Activated naive CD8-positive, alpha-beta T cell treated with anti-CD3 and anti-CD28 coated beads, Interleukin-2, amount 10 ng/mL, durations not matched to agents 7 days and 5 days (primary cell): ENCODE data around the gene KPNB1. TPM values are rescaled to one million over a fixed set of nuclear protein-coding genes. Genes with fewer than 3 reads are reported as not detected.
"Not testable (repeated sequence)": the region's sequence is repeated elsewhere in the genome, so short reads cannot be mapped to it uniquely, and the experiment has no call there.

Experiments used
- ATAC-seq: fragments of 150-1000 bp; cut with Tn5 transposase; one replicate; pipeline ENCODE4 v1.10.0; 2021; ENCODE audit warnings: low read depth, moderate library complexity
- POLR2A ChIA-PET: fragments of 350-600 bp; sonication (Branson Sonifier 250); formaldehyde crosslinking; loops from one replicate; lab custom pipeline; 2021; ENCODE audit warnings: antibody characterized with exemption; lab: Charles Lee
- DNase-seq: peaks from one replicate; pipeline ENCODE4 v3.0.0; 2021
- H3K27ac Mint-ChIP-seq: one replicate; pipeline ENCODE4 v1.8.0; 2022; ENCODE audit warnings: mild to moderate bottlenecking, mixed read lengths
- H3K27me3 Mint-ChIP-seq: one replicate; pipeline ENCODE4 v1.8.0; 2022; ENCODE audit warnings: mild to moderate bottlenecking, moderate library complexity, mixed read lengths
- H3K36me3 Mint-ChIP-seq: one replicate; pipeline ENCODE4 v1.8.0; 2021; ENCODE audit warnings: mild to moderate bottlenecking, mixed read lengths
- H3K4me1 Mint-ChIP-seq: one replicate; pipeline ENCODE4 v1.8.0; 2021; ENCODE audit warnings: mixed read lengths
- H3K4me3 Mint-ChIP-seq: one replicate; pipeline ENCODE4 v1.8.0; 2022; ENCODE audit warnings: mild to moderate bottlenecking, moderate library complexity, mixed read lengths
- H3K9me3 Mint-ChIP-seq: one replicate; pipeline ENCODE4 v1.8.0; 2021; ENCODE audit warnings: mixed read lengths
- total RNA-seq, 2 experiments: library from RNA; stranded (reverse); gene quantifications; one replicate each; pipeline ENCODE4 v1.2.3, GENCODE V29; 2021

The KPNB1 gene
- total RNA-seq, 2 experiments from 2014 or later: 335 TPM

- DNase-seq: no peak
- Mint-ChIP-seq H3K36me3 (peaks cover 31% of the 10 kb centered on the region), H3K4me3 (no peak overlapping the region), H3K4me1 (peaks cover 25% of the 10 kb centered on the region), H3K27me3 (no peaks in the 10 kb centered on the region), H3K9me3 (no peaks in the 10 kb centered on the region), H3K27ac (no peak overlapping the region)
- POLR2A ChIA-PET: interaction anchor here (2.1 kb wide), 1 partner anchor 11 kb away, joined by 5 read pairs; no protein-coding TSS in a partner anchor
- no peak for ATAC-seq
Observed at GRCh38 chr17:47674499-47674898, 24.8 kb downstream of the KPNB1 start.

- POLR2A ChIA-PET: interaction anchor here (1.3 kb wide), 1 partner anchor 57 kb away, joined by 3 read pairs; the partner anchor contains the start of gene TBX21
- Mint-ChIP-seq H3K4me3 (no peak overlapping the region), H3K36me3 (peaks cover 29% of the 10 kb centered on the region), H3K4me1 (peaks cover 17% of the 10 kb centered on the region), H3K27me3 (no peaks in the 10 kb centered on the region), H3K9me3 (no peaks in the 10 kb centered on the region), H3K27ac (peak overlapping the region; percentile 59)
- ATAC-seq: no peak
- no peak for DNase-seq
Observed at GRCh38 chr17:47675380-47676198, 25.9 kb downstream of the KPNB1 start.

- DNase-seq (no peak), ATAC-seq (no peak)
- Mint-ChIP-seq H3K27ac (no peak overlapping the region), H3K4me1 (peaks cover 16% of the 10 kb centered on the region), H3K27me3 (no peaks in the 10 kb centered on the region), H3K4me3 (no peak overlapping the region), H3K9me3 (no peaks in the 10 kb centered on the region), H3K36me3 (peaks cover 31% of the 10 kb centered on the region)
- POLR2A ChIA-PET: interaction anchor here (0.7 to 1.3 kb wide), 3 partner anchors 11 to 57 kb away, joined by 3 to 4 read pairs (median 3); partner anchors contain the start of genes TBKBP1 and TBX21
Observed at GRCh38 chr17:47676199-47676472, 26.4 kb downstream of the KPNB1 start.

- POLR2A ChIA-PET: interaction anchor here (0.7 to 1.3 kb wide), 4 partner anchors 11 to 253 kb away, joined by 3 to 6 read pairs (median 4); partner anchors contain the start of genes TBKBP1 and TBX21
- Mint-ChIP-seq H3K4me3 (no peak overlapping the region), H3K4me1 (peaks cover 15% of the 10 kb centered on the region), H3K27ac (no peak overlapping the region), H3K27me3 (no peaks in the 10 kb centered on the region), H3K36me3 (peaks cover 31% of the 10 kb centered on the region), H3K9me3 (no peaks in the 10 kb centered on the region)
- DNase-seq (no peak), ATAC-seq (no peak)
Observed at GRCh38 chr17:47676510-47677165, 26.9 kb downstream of the KPNB1 start.

- H3K27me3 Mint-ChIP-seq: no peaks in the 10 kb centered on the region
- no peak for DNase-seq
- H3K4me3 Mint-ChIP-seq: no peak overlapping the region
- H3K9me3 Mint-ChIP-seq: no peaks in the 10 kb centered on the region
- no peak overlapping the region for H3K27ac Mint-ChIP-seq
- POLR2A ChIA-PET: interaction anchor here (1.3 to 2.6 kb wide), 2 partner anchors 9 to 29 kb away, joined by 3 to 9 read pairs; partner anchors contain the start of gene KPNB1
- H3K36me3 Mint-ChIP-seq: peaks cover 38% of the 10 kb centered on the region
- no peak for ATAC-seq
- H3K4me1 Mint-ChIP-seq: peaks cover 16% of the 10 kb centered on the region
Observed at GRCh38 chr17:47678196-47678595, 28.5 kb downstream of the KPNB1 start.

- no peaks in the 10 kb centered on the region for H3K27me3 Mint-ChIP-seq
- no peaks in the 10 kb centered on the region for H3K9me3 Mint-ChIP-seq
- ATAC-seq: no peak
- H3K27ac Mint-ChIP-seq: no peak overlapping the region
- POLR2A ChIA-PET: no interaction called here
- H3K4me1 Mint-ChIP-seq: peaks cover 13% of the 10 kb centered on the region
- H3K4me3 Mint-ChIP-seq: no peak overlapping the region
- H3K36me3 Mint-ChIP-seq: peaks cover 41% of the 10 kb centered on the region
- DNase-seq: no peak
Observed at GRCh38 chr17:47682138-47682537, 32.4 kb downstream of the KPNB1 start.

GRCh38 chr17:47682727-47683126, 33.0 kb downstream of the KPNB1 start:
- H3K27me3 Mint-ChIP-seq, H3K4me3 Mint-ChIP-seq, POLR2A ChIA-PET, H3K27ac Mint-ChIP-seq, DNase-seq, ATAC-seq, H3K9me3 Mint-ChIP-seq: not testable (repeated sequence)
- H3K36me3 Mint-ChIP-seq: peaks cover 42% of the 10 kb centered on the region
- peaks cover 13% of the 10 kb centered on the region for H3K4me1 Mint-ChIP-seq

- Mint-ChIP-seq H3K4me1 (peaks cover 8% of the 10 kb centered on the region), H3K27ac (no peak overlapping the region), H3K4me3 (no peak overlapping the region), H3K36me3 (peaks cover 42% of the 10 kb centered on the region), H3K9me3 (no peaks in the 10 kb centered on the region), H3K27me3 (no peaks in the 10 kb centered on the region)
- DNase-seq: no peak
- ATAC-seq: no peak
- POLR2A ChIA-PET: no interaction called here
Observed at GRCh38 chr17:47684025-47684424, 34.3 kb downstream of the KPNB1 start.

- H3K36me3 Mint-ChIP-seq: peaks cover 42% of the 10 kb centered on the region
- no peak for ATAC-seq
Observed at GRCh38 chr17:47684535-47685193, 34.9 kb downstream of the KPNB1 start.

GRCh38 chr17:47685556-47686275, 36.0 kb downstream of the KPNB1 start:
- H3K27ac Mint-ChIP-seq: no peak overlapping the region
- H3K36me3 Mint-ChIP-seq: peaks cover 35% of the 10 kb centered on the region
- no peak for ATAC-seq
- no peak for DNase-seq
- H3K4me3 Mint-ChIP-seq: no peak overlapping the region
- H3K9me3 Mint-ChIP-seq: no peaks in the 10 kb centered on the region
- H3K27me3 Mint-ChIP-seq: no peaks in the 10 kb centered on the region
- H3K4me1 Mint-ChIP-seq: peaks cover 6% of the 10 kb centered on the region
- POLR2A ChIA-PET: interaction anchor here (0.6 kb wide), 1 partner anchor 65 kb away, joined by 3 read pairs; no protein-coding TSS in a partner anchor

More at GRCh38 chr17:47684535-47685193, 34.9 kb downstream of the KPNB1 start:
- no peak for DNase-seq
- Mint-ChIP-seq H3K4me3 (no peak overlapping the region), H3K27me3 (no peaks in the 10 kb centered on the region), H3K9me3 (no peaks in the 10 kb centered on the region), H3K27ac (peak overlapping the region; percentile 56), H3K4me1 (peaks cover 8% of the 10 kb centered on the region)
- POLR2A ChIA-PET: no interaction called here

GRCh38 chr17:47686276-47686635, 36.5 kb downstream of the KPNB1 start:
- Mint-ChIP-seq H3K27me3 (no peaks in the 10 kb centered on the region), H3K36me3 (peaks cover 32% of the 10 kb centered on the region), H3K9me3 (no peaks in the 10 kb centered on the region), H3K27ac (no peak overlapping the region), H3K4me1 (peaks cover 6% of the 10 kb centered on the region), H3K4me3 (no peak overlapping the region)
- POLR2A ChIA-PET: interaction anchor here (0.6 to 2.1 kb wide), 2 partner anchors 36 to 64 kb away, joined by 3 to 8 read pairs; partner anchors contain the start of gene KPNB1
- ATAC-seq (no peak), DNase-seq (no peak)

- H3K36me3 Mint-ChIP-seq: peaks cover 30% of the 10 kb centered on the region
- H3K4me1 Mint-ChIP-seq: peaks cover 6% of the 10 kb centered on the region
- POLR2A ChIA-PET: interaction anchor here (0.6 to 2.1 kb wide), 4 partner anchors 8 to 687 kb away, joined by 3 to 8 read pairs (median 3); partner anchors contain the start of gene KPNB1
- no peaks in the 10 kb centered on the region for H3K27me3 Mint-ChIP-seq
- no peak overlapping the region for H3K4me3 Mint-ChIP-seq
- no peak for ATAC-seq
- no peak for DNase-seq
- H3K27ac Mint-ChIP-seq: no peak overlapping the region
- H3K9me3 Mint-ChIP-seq: no peaks in the 10 kb centered on the region
Observed at GRCh38 chr17:47686664-47687327, 37.1 kb downstream of the KPNB1 start.
